22Rv1 (cell line): ENCODE data around the gene OR5H14.
"Not testable (repeated sequence)": the region's sequence is repeated elsewhere in the genome, so short reads cannot be mapped to it uniquely, and the experiment has no call there.

Source experiments
- H3K27ac ChIP-seq: fragments of 450-650 bp; 2 replicates; pipeline ENCODE4 v1.5.1; 2017
- ZFX ChIP-seq: fragments of 450-650 bp; IDR thresholded peaks from 2 replicates; pipeline ENCODE4 v1.6.1; 2017; ENCODE audit warnings: antibody characterized with exemption, borderline replicate concordance
- TF ChIP-seq, protein P1 (sequence below): fragments of 450-650 bp; IDR thresholded peaks from 2 replicates; pipeline ENCODE4 v1.5.1; 2017; ENCODE audit warnings: mild to moderate bottlenecking

OR5H14 gene

DNA sequence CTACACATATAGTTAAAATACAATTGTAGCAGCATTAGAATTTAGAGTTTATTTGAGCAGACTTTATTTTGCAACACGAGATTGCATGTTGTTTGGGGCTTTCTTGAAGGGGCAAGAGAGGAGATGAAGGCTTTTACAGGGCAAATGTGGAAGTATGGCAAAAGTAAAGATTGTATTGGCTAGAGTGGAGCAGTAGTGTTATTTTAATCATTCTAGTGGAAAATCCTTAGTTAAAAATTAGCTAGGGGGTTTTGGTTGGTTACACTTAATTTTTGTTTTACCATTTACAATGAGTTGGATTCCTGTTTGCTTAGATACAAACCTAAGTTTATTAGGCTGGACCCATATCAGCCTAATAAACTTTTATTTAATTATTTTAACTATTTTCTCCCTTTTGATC is 23.8 kb downstream of the OR5H14 start:
- TF ChIP-seq, protein P1, sequence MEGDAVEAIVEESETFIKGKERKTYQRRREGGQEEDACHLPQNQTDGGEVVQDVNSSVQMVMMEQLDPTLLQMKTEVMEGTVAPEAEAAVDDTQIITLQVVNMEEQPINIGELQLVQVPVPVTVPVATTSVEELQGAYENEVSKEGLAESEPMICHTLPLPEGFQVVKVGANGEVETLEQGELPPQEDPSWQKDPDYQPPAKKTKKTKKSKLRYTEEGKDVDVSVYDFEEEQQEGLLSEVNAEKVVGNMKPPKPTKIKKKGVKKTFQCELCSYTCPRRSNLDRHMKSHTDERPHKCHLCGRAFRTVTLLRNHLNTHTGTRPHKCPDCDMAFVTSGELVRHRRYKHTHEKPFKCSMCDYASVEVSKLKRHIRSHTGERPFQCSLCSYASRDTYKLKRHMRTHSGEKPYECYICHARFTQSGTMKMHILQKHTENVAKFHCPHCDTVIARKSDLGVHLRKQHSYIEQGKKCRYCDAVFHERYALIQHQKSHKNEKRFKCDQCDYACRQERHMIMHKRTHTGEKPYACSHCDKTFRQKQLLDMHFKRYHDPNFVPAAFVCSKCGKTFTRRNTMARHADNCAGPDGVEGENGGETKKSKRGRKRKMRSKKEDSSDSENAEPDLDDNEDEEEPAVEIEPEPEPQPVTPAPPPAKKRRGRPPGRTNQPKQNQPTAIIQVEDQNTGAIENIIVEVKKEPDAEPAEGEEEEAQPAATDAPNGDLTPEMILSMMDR: no peak
- TF ChIP-seq ZFX: no peak
- no peak overlapping the region for H3K27ac ChIP-seq

DNA sequence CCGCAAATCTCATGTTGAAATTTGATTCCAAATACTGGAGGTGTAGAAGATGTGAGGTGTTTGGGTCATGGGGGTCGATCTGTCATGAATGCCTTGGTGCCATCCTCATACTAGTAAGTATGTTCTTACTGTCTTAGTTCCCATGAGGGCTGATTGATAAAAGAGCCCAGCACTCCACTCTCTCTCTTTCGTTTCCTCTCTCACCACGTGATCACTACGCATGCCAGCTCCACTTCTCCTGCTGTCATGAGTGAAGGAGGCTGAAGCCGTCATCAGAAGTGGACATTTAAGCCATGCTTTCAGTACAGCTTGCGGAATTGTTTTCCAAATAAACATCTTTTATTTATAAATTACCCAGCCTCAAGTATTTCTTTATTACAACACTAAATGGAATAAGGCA is 25.3 kb downstream of the OR5H14 start:
- TF ChIP-seq, protein P1: no peak
- no peak for TF ChIP-seq ZFX
- H3K27ac ChIP-seq: no peak overlapping the region

DNA sequence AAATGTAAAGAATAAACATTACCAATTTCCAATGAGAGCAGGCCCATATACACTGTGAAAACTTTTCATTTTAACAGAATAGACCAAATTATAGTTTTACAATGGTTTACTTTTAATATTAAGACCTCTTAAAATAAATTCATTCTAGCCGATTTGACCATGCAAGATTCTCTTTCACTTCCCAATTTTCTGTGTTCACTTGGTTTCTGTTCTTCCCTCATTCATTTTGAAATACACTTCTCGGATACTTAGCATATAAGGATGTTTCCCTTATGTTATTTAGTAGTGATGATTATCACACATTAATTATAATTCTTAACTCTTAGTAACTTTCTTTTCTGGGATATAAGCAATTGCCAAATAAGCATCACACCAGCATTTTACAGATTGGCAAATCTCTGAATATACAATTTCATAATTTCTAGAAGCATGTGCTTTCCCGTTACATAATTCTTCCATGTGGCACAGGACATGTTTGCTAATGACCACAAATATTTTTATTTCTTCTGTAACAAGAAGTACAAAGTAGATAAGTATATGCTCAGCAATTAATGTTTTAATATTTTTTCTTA is 33.1 kb downstream of the OR5H14 start:
- no peak overlapping the region for H3K27ac ChIP-seq
- TF ChIP-seq, protein P1: no peak
- no peak for TF ChIP-seq ZFX

DNA sequence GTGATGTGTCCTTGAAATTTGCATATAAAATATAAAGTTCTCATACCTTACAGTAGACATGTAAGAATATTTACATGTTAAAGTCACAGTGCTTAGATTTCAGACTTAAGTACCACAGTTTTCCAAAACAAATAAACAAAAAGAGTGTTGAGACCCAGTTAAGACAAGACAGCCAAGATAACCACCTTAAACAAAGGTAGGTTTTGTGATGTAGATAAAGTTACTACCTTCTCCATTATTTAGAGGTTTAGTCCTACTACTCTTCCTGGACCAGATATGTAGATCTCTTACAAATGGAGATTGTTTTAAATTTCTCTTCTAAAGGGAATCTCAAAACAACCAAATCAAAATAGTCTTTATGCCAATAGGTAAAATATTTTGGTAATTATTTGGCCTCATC is 34.9 kb downstream of the OR5H14 start:
- no peak overlapping the region for H3K27ac ChIP-seq
- TF ChIP-seq, protein P1: no peak
- no peak for TF ChIP-seq ZFX

DNA sequence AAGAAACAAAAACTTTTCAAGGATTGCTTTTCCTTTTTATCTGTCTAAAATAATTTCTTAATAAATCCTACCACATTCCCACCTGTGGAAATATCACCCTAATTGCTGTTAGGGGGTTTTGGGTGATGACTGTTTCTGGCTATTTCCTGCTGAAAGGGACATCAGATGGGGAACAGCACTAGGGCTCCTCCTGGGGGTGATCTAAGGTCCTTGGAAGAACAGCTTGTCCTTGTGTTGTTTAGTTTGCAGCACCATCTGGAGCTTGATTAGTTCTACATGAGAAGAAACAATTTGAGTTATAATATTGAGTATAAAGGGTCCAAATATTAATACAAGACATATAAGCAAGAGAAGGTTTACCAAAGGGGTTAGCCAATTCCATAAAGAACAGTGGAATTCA is 37.9 kb downstream of the OR5H14 start:
- no peak overlapping the region for H3K27ac ChIP-seq
- TF ChIP-seq, protein P1: no peak; the same call in 1 of the 2 replicates
- TF ChIP-seq ZFX: no peak

DNA sequence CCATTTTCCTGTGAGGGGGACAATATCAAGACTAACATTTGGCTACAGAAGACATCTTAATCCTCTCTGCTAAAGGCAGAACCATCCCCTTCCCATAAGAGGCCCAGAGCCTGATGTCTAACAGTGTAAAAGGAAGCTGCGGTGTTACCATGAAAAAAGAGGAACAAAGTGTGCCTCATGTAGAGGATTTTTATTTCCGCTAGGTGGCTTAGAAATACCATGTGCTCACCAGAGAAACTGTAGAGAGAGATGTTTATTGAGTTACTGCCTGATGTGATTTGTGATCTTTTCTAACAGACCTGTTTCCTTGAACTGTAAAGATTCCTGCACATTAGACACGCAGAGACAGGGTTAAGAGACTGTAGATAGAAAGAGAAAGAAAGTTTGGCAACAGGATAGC is 41.3 kb downstream of the OR5H14 start:
- TF ChIP-seq, protein P1: peak; percentile 38
- no peak for TF ChIP-seq ZFX
- H3K27ac ChIP-seq: no peak overlapping the region

DNA sequence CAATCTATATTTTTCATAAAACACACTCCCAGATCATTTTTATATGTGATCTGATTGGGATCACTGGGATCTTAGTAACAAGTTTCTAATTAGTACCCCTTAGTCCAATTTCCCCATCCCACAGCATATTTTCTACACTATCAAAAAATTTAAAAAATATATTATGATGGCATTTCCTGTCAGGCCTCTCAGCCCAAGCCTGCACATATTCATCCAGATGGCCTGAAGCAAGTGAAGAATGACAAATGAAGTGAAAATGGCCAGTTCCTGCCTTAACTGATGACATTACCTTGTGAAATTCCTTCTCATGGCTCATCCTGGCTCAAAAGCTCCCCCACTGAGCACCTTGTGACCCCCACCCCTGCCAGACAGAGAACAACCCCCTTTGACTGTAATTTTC is 43.6 kb downstream of the OR5H14 start:
- not testable (repeated sequence) for H3K27ac ChIP-seq

DNA sequence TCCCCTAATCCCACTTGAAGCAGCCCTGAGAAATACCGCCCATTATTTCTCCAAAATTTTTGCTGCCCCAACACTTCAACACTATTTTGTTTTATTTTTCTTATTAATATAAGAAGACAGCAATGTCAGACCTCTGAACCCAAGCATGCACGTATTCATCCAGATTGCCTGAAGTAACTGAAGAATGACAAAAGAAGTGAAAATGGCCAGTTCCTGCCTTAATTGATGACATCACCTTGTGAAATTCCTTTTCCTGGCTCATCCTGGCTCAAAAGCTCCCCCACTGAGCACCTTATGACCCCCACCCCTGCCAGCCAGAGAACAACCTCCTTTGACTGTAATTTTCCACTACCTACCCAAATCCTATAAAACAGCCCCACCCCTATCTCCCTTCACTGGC is 49.0 kb downstream of the OR5H14 start:
- H3K27ac ChIP-seq: not testable (repeated sequence)
